ENCODE results near the gene CLMN. TPM values are rescaled to one million over a fixed set of nuclear protein-coding genes. Genes with fewer than 3 reads are reported as not detected.

Gene CLMN
- total and polyA plus RNA-seq, 10 of the 15 experiments (the other 5 are each of a cell fraction or from before 2014, with no cell fraction given), result 7.8 to 49.3 (median 18.5) TPM

- TF ChIP-seq E4F1 (IDR thresholded peaks at IDR 0.05; ENCODE audit: borderline replicate concordance, partially characterized antibody) (no peak), CHD4 (IDR thresholded peaks at IDR 0.05) (no peak), GABPA (IDR thresholded peaks at IDR 0.05; ENCODE audit: low read depth) (no peak), RUNX3 (IDR thresholded peaks at IDR 0.05; ENCODE audit: low read length) (no peak), E2F8 (IDR thresholded peaks at IDR 0.05; ENCODE audit: low read depth, partially characterized antibody) (no peak), RELB (IDR thresholded peaks at IDR 0.05; ENCODE audit: low read depth) (peak; percentile 63; the same call in 1 of the 2 replicates), ZNF687 (IDR thresholded peaks at IDR 0.05) (0 out of 2 replicates have a peak, but pooled peaks have one; percentile 45), TAF1 (IDR thresholded peaks at IDR 0.05; ENCODE audit: borderline replicate concordance, low read depth, low read length) (no peak), BMI1 (IDR thresholded peaks at IDR 0.05; ENCODE audit: borderline replicate concordance) (0 out of 2 replicates have a peak, but pooled peaks have one; percentile 22), IKZF1 (conservative IDR thresholded peaks at IDR 0.05) (peak; percentile 61), BHLHE40 (IDR thresholded peaks at IDR 0.05; ENCODE audit: borderline replicate concordance in 1 of 2, low read depth in 2 of 2, low read length in 1 of 2) (no peak), REST (IDR thresholded peaks at IDR 0.05; ENCODE audit: low read depth, low read length) (no peak)
These were observed 135.9 kb downstream of the CLMN start (continued) for GRCh38 chr14:95183532-95184412.

Measured in GM12878 (cell line).